Epithelial cell of proximal tubule (primary cell): ENCODE measurements around the gene ALDH9A1. TPM values are rescaled to one million over a fixed set of nuclear protein-coding genes. Genes with fewer than 3 reads are reported as not detected.
A peak's percentile ranks its signal among the peaks of the same experiment; 100 is the strongest.
"Not testable (repeated sequence)": the region's sequence is repeated elsewhere in the genome, so short reads cannot be mapped to it uniquely, and the experiment has no call there.

Experiments used
- DNase-seq: peaks from one replicate; pipeline ENCODE4 v3.0.0-alpha.2; 2011; ENCODE audit warnings: low read depth
- H3K4me3 ChIP-seq: 2 replicates; pipeline ENCODE4 v1.5.1; 2011; ENCODE audit warnings: low read depth, mild to moderate bottlenecking, low read length
- total RNA-seq: library from RNA; depleted of rRNA; stranded (reverse); fragments of >200 nt; gene quantifications from 2 replicates; pipeline ENCODE4 v1.2.3, GENCODE V29; 2015
- TF ChIP-seq, protein P1 (sequence below): conservative IDR thresholded peaks from 2 replicates; pipeline ENCODE4 v1.5.1; 2012; ENCODE audit warnings: low read depth, mild to moderate bottlenecking, low read length

Gene ALDH9A1
- total RNA-seq, 1 donor from 2014 or later, result 44.5 TPM

DNA sequence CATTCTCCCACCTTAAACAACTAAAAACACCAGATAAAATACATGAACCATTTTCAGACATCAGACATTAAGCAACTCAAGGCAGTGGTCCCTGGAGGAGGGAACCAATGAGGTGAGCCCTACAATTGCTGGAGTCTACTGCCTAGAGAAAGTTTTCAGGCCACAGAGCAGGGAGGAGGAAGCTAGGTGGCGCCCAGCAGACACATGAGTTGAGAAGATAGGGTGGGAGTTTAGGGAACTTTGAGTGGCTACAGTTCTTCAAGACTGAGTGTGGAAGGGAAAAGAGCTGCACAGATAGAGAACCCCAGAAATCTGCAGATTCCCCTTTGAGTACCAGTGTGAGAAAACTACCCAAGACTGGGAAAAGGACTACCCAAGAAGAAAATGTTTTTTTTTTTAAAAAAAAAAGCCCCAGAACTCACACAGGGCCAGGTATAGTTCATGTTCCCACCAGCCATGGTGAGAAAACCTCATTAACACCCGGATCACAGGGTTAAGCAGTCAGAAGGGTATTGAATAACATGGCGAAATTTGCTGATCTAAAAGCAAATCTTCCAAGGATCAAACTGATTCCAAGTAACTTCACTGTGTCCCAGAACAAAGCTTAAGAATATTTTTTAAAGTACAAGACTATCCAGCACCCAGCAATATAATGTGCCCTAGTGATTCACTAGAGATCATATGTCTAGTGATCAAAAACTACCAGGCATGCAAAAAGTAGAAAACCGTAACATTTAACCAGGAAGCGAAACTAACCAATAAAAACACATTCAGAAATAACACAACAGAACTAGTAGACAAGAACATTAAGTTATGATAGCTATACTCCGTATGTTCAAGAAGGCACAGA lies 12.0 kb downstream of the ALDH9A1 start:
- TF ChIP-seq, protein P1, sequence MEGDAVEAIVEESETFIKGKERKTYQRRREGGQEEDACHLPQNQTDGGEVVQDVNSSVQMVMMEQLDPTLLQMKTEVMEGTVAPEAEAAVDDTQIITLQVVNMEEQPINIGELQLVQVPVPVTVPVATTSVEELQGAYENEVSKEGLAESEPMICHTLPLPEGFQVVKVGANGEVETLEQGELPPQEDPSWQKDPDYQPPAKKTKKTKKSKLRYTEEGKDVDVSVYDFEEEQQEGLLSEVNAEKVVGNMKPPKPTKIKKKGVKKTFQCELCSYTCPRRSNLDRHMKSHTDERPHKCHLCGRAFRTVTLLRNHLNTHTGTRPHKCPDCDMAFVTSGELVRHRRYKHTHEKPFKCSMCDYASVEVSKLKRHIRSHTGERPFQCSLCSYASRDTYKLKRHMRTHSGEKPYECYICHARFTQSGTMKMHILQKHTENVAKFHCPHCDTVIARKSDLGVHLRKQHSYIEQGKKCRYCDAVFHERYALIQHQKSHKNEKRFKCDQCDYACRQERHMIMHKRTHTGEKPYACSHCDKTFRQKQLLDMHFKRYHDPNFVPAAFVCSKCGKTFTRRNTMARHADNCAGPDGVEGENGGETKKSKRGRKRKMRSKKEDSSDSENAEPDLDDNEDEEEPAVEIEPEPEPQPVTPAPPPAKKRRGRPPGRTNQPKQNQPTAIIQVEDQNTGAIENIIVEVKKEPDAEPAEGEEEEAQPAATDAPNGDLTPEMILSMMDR, result peak; percentile 50
- no peak overlapping the region for H3K4me3 ChIP-seq
- DNase-seq, result no peak

DNA sequence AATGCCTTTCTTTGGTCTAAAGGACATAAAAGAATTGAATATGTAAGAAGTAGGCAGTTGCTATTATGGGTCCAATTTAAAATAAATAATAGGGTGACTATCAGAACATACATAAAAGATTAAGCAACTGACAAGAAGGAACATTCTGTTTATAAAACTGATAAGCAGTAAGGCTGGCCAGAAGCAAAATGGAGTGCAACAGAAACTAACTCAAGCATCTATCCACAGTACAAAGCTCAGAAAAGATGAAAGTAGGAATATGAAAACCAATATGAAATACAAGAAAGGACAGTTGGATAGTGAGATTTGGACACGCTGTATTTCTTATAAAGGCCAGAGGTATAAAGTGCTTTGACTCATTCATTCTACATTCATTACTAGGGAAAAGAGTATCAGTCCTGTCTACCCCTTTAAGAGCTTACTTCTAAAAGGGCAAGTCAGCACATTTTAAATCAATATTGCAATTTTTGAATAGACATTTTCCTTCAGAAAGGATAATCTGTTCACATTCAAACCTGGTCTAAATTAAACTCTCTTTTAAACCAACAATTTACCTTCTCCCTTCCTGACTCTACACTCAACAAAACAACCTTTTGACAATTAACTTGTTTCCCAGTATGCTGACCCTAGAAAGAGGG lies 14.4 kb downstream of the ALDH9A1 start:
- TF ChIP-seq, protein P1, result no peak
- H3K4me3 ChIP-seq, result no peak overlapping the region
- DNase-seq, result no peak

DNA sequence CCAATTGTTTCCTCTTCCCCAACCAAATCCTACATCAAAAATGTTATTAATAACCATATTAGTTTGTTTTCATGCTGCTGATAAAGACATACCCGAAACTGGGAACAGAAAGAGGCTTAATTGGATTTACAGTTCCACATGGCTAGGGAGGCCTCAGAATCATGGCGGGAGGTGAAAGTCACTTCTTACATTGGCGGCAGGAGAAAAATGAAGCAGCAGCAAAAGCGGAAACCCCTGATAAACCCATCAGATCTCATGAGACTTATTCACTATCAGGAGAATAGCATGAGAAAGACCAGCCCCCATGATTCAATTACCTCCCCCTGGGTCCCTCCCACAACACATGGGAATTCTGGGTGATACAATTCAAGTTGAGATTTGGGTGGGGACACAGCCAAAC lies 17.6 kb downstream of the ALDH9A1 start:
- DNase-seq, H3K4me3 ChIP-seq: not testable (repeated sequence)

DNA sequence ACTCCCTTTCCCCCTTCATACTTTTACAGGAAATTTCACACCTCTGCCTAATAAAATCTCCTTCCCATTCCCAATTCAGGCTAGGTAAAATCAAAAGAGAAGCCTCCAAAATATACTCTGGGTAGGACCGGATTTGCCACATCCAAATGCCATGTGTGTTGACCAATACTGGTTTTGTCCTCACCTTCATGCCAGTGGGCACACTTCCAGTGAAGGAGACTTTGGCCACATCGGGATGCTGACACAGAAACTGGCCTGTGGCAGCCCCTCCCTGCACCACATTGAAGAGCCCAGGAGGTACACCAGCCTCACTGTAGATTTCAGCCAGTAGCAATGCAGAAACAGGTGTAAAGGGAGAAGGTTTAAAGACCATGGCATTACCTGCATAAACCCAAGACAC lies 18.1 kb downstream of the ALDH9A1 start:
- TF ChIP-seq, protein P1, result no peak
- no peak overlapping the region for H3K4me3 ChIP-seq

DNA sequence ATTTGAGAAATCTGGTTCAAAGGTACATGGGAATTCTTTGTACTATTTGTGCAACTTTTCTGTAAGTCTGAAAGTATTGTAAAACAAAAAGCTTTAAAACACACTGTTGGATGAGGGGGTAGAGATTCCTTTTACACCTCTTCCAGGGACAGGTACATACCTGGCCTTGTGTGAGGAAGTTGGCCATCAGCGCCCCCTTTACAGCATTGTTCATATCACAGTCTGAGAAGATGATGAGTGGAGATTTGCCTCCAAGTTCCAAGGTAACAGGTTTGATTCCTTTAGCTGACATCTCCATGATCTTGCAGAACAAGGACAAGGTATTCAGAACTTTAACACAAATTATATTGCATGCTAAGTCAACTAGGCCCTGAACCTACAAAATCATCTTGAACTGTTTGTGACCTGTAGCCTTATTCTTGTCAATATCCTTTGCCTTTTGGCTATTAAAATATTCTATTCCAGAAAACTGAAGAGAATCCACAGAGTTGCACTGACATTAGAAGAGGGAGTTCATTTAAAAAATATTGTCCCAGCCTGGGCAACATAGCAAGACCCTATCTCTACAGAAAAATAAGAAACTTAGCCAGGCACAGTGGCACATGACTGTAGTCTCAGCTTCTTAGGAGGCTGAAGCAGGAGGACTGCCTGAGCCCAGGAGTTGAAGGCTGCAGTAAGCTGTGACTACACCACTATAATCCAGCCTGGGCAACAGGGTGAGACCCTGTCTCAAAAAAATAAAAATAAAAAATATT lies 18.9 kb downstream of the ALDH9A1 start:
- H3K4me3 ChIP-seq, result no peak overlapping the region
- DNase-seq, result no peak
- TF ChIP-seq, protein P1, result peak; percentile 31

More for the DNA sequence above, 18.1 kb downstream of the ALDH9A1 start:
- no peak for DNase-seq

DNA sequence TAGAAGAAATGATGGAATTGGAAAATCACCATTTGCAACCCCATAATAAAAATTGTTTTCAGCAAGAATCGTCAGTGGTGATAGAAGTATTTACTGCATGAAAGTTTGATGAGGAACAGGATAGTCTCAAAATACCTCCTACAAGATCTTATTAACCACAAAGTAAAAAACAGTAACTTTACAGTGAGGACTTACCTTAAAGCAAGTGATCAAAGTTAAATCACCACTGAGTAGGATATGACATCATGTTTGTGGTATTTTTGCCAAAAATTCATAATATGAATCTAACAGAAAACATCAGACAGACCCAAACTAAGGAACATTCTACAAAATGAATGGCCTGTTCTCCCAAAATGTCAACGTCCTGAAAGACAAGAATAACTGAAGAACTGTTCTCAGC lies 19.9 kb downstream of the ALDH9A1 start:
- no peak for DNase-seq
- no peak overlapping the region for H3K4me3 ChIP-seq
- TF ChIP-seq, protein P1, result no peak

DNA sequence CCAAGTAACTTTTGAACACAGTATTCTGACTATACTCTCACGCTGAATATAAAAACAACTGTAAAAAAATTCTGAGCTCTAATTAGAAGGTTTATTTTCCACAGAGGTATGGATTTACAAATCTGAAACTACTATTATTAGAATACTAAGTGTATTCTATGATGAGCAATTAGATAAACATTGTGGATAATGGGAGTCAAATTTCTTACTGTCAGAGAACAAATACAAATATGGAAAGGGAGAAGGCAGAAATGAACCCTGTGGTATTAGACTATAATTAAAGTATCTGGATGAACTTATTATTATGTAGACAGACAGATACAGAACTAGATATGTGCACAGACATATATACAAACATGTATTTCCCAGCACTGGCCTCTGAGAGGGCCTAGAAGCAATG lies 22.6 kb downstream of the ALDH9A1 start:
- TF ChIP-seq, protein P1, result no peak
- H3K4me3 ChIP-seq, result no peak overlapping the region
- DNase-seq, result no peak
